ENCODE measurements around the gene DLAT.
A peak's percentile ranks its signal among the peaks of the same experiment; 100 is the strongest.
"Not testable (repeated sequence)": the region's sequence is repeated elsewhere in the genome, so short reads cannot be mapped to it uniquely, and the experiment has no call there.

DLAT gene

DNA sequence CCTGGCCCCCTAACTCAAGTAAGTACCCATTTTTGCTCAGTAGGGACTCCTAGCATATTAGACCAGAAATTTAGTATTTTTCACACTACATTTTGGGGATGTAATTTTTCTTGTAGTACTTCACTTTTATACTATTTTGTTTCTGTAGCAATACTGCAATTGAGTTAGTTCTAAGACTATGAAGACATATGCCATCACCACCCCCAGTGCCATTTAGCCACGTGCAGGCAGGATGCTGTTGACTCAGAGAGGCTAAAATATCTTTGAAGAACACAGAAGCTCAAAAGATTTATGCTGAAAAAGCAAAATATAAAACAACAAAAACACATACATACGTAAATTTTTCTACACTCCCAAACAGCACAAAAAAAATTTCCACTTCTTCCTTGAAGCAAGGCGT lies 29.1 kb upstream of the DLAT start:
- Histone ChIP-seq H3K27ac (ENCODE audit: extremely low read depth, low read depth, low read length) (no peak overlapping the region), H3K4me3 (ENCODE audit: low read depth, low read length) (no peak overlapping the region), H3K9me3 (ENCODE audit: control insufficient read depth, insufficient read depth, low read depth, low read length) (no peaks in the 10 kb centered on the region), H3K4me1 (ENCODE audit: control insufficient read depth, insufficient read depth, low read length) (no peaks in the 10 kb centered on the region), H3K36me3 (ENCODE audit: control insufficient read depth in 2 of 2, insufficient read depth in 1 of 2, low read length in 2 of 2) (peaks cover 8 to 73% of the 10 kb centered on the region in 2 experiments; a peak in 2 of 3 replicates)
- TF ChIP-seq OVOL3 (tag by site-specific recombination; IDR thresholded peaks at IDR 0.05) (no peak), ZBTB6 (tag by site-specific recombination; IDR thresholded peaks at IDR 0.05) (no peak), ZNF24 (tag by site-specific recombination; IDR thresholded peaks at IDR 0.05) (no peak), ZNF394 (tag by site-specific recombination; IDR thresholded peaks at IDR 0.05; ENCODE audit: borderline replicate concordance) (no peak), ZNF561 (tag by site-specific recombination; IDR thresholded peaks at IDR 0.05; ENCODE audit: borderline replicate concordance) (no peak), ZNF664 (tag by site-specific recombination; IDR thresholded peaks at IDR 0.05) (no peak), ZBTB10 (tag by site-specific recombination; IDR thresholded peaks at IDR 0.05) (no peak), OSR2 (tag by site-specific recombination; IDR thresholded peaks at IDR 0.05) (no peak), ZNF292 (tag by site-specific recombination; IDR thresholded peaks at IDR 0.05; ENCODE audit: borderline replicate concordance, low read depth) (no peak), ZNF610 (tag by site-specific recombination; IDR thresholded peaks at IDR 0.05; ENCODE audit: borderline replicate concordance) (no peak)
- TF ChIP-seq, protein P1, sequence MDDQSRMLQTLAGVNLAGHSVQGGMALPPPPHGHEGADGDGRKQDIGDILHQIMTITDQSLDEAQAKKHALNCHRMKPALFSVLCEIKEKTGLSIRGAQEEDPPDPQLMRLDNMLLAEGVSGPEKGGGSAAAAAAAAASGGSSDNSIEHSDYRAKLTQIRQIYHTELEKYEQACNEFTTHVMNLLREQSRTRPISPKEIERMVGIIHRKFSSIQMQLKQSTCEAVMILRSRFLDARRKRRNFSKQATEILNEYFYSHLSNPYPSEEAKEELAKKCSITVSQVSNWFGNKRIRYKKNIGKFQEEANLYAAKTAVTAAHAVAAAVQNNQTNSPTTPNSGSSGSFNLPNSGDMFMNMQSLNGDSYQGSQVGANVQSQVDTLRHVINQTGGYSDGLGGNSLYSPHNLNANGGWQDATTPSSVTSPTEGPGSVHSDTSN (CRISPR knock-in tag; IDR thresholded peaks at IDR 0.05): no peak
- TF ChIP-seq, protein P2, sequence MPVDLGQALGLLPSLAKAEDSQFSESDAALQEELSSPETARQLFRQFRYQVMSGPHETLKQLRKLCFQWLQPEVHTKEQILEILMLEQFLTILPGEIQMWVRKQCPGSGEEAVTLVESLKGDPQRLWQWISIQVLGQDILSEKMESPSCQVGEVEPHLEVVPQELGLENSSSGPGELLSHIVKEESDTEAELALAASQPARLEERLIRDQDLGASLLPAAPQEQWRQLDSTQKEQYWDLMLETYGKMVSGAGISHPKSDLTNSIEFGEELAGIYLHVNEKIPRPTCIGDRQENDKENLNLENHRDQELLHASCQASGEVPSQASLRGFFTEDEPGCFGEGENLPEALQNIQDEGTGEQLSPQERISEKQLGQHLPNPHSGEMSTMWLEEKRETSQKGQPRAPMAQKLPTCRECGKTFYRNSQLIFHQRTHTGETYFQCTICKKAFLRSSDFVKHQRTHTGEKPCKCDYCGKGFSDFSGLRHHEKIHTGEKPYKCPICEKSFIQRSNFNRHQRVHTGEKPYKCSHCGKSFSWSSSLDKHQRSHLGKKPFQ (tag by site-specific recombination; IDR thresholded peaks at IDR 0.05): no peak
- TF ChIP-seq, protein P3, sequence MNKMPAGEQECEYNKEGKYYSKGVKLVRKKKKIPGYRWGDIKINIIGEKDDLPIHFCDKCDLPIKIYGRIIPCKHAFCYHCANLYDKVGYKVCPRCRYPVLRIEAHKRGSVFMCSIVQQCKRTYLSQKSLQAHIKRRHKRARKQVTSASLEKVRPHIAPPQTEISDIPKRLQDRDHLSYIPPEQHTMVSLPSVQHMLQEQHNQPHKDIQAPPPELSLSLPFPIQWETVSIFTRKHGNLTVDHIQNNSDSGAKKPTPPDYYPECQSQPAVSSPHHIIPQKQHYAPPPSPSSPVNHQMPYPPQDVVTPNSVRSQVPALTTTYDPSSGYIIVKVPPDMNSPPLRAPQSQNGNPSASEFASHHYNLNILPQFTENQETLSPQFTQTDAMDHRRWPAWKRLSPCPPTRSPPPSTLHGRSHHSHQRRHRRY (tag by site-specific recombination; IDR thresholded peaks at IDR 0.05): no peak
- CTCF ChIA-PET: interaction anchor here (0.6 to 2.5 kb wide), 7 partner anchors 13 to 179 kb away, joined by 3 to 14 read pairs (median 5); partner anchors contain the start of gene BCO2
- POLR2A ChIA-PET: no interaction called here

- H3K4me1 ChIP-seq (ENCODE audit: control insufficient read depth, insufficient read depth, low read length); POLR2A ChIA-PET; H3K9me3 ChIP-seq (ENCODE audit: control insufficient read depth, insufficient read depth, low read depth, low read length); H3K4me3 ChIP-seq (ENCODE audit: low read depth, low read length); H3K27ac ChIP-seq (ENCODE audit: extremely low read depth, low read depth, low read length): not testable (repeated sequence)
- TF ChIP-seq ZNF654 (tag by site-specific recombination; IDR thresholded peaks at IDR 0.05; ENCODE audit: low read depth): peak; percentile 27; the same call in 1 of the 2 replicates
- CTCF ChIA-PET: interaction anchor here (0.6 to 2.5 kb wide), 9 partner anchors 12 to 139 kb away, joined by 3 to 14 read pairs (median 4); no protein-coding TSS in a partner anchor
- peaks cover 8 to 71% of the 10 kb centered on the region in 2 experiments; a peak in 2 of 3 replicates for H3K36me3 ChIP-seq (ENCODE audit: control insufficient read depth in 2 of 2, insufficient read depth in 1 of 2, low read length in 2 of 2)
These were observed 28.5 kb upstream of the DLAT start for GRCh38 chr11:111996669-111997068.

Measured in HEK293 (cell line).